Putamen (tissue), 1 donor: ENCODE results near the gene KLF6.

Experiments
- DNase-seq: peaks from one replicate; pipeline ENCODE4 v3.0.0-alpha.2; 2016; ENCODE audit warnings: low spot score

The KLF6 gene

DNA sequence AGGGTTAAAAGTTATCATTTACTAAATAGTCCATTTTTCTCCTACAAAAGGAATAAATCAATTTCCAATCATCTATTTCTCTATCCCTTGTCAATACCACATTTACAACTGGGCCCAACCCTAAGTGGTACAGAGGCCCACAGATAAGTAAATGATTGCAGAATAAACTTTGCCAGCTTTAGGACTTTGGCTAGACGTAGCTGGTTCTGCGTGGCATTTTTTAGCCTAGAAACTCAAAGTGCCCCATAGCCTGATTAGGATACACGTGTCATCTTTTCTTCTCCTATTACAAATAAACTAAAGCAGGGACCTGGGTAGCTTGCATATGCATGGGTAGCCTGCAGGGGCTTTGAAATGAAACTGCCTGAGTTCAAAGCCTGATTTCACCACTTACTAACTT lies 56.4 kb downstream of the KLF6 start:
- DNase-seq = no peak

DNA sequence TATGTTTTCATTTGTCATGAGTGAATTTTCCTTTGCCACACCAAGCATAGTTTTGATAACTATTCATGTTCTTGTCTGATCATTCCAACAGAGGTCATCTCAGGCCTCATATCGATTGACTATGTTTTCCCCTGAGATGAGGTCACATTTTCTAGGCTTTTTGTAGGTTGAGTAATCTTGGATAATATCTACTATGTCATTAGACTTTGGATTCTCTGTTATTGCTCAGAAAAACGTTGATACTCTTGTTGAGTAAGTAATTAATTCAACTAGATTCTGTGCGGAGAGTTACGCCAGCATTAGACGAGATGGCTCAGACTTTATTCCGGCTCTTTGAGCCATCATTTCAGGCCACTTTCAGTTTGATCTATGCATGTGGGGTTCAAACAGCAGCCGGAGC lies 57.7 kb downstream of the KLF6 start:
- DNase-seq = no peak
